ENCODE measurements around the gene RAB2B. TPM values are rescaled to one million over a fixed set of nuclear protein-coding genes. Genes with fewer than 3 reads are reported as not detected.
"Not testable (repeated sequence)": the region's sequence is repeated elsewhere in the genome, so short reads cannot be mapped to it uniquely, and the experiment has no call there.

RAB2B gene
- total RNA-seq, 6 donors from 2014 or later = 13.1 to 40.2 (median 33.0) TPM

DNA sequence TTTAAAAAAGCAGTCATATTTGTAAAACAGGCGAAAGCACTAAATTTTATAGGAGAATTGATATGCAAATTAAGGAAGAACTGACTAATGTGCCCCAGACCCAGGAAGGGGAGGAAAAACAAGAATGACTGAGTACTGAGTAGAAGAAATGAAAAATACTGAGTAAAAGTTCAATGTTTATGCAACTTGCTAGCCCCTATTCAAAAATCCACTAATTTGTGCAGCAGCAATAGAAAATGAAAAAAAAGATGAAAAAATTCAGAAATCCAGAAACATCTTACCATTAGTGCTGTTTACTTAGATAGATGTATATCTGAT lies 26.9 kb downstream of the RAB2B start:
- H3K4me1 ChIP-seq = peaks cover 19 to 34% (median 21%) of the 10 kb centered on the region in 4 donors
- no peak overlapping the region for H3K27ac ChIP-seq
- H3K9me3 ChIP-seq = no peaks in the 10 kb centered on the region
- no peaks in the 10 kb centered on the region for H3K27me3 ChIP-seq
- no peak overlapping the region for H3K4me3 ChIP-seq
- 87 to 93% methylated on average over 1 of the region's 1 CpG for WGBS, 2 donors
- no peak for ATAC-seq (ENCODE audit: low FRiP score in 2 of 2)
- H3K36me3 ChIP-seq = no peaks in the 10 kb centered on the region
- TF ChIP-seq POLR2AphosphoS5 (IDR thresholded peaks at IDR 0.05) = no peak
- TF ChIP-seq, protein P1, sequence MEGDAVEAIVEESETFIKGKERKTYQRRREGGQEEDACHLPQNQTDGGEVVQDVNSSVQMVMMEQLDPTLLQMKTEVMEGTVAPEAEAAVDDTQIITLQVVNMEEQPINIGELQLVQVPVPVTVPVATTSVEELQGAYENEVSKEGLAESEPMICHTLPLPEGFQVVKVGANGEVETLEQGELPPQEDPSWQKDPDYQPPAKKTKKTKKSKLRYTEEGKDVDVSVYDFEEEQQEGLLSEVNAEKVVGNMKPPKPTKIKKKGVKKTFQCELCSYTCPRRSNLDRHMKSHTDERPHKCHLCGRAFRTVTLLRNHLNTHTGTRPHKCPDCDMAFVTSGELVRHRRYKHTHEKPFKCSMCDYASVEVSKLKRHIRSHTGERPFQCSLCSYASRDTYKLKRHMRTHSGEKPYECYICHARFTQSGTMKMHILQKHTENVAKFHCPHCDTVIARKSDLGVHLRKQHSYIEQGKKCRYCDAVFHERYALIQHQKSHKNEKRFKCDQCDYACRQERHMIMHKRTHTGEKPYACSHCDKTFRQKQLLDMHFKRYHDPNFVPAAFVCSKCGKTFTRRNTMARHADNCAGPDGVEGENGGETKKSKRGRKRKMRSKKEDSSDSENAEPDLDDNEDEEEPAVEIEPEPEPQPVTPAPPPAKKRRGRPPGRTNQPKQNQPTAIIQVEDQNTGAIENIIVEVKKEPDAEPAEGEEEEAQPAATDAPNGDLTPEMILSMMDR (IDR thresholded peaks at IDR 0.05) = no peak
- TF ChIP-seq EP300 (IDR thresholded peaks at IDR 0.05) = no peak
- no peak for TF ChIP-seq POLR2A (IDR thresholded peaks at IDR 0.05)
- no peak for DNase-seq

DNA sequence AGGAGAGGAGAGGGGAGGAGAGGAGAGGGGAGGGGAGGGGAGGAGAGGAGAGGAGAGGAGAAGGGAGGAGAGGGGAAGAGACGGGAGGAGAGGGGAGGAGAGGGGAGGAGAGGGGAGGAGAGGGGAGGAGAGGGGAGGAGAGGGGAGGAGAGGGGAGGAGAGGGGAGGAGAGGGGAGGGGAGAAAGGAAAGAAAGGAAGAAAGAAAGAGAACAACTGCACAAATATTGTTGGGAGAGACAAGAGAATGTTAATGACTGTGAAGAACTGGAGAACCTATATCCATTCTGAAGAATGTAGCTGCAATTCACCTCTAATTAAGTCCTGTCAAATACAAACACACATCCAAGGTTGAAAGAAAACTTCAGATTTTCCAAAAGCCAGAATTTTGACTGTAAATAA lies 34.1 kb downstream of the RAB2B start:
- DNase-seq; H3K4me1 ChIP-seq; H3K36me3 ChIP-seq; H3K27me3 ChIP-seq; ATAC-seq (ENCODE audit: low FRiP score in 2 of 2); H3K27ac ChIP-seq; H3K9me3 ChIP-seq; H3K4me3 ChIP-seq: not testable (repeated sequence)
- WGBS, 2 donors = no CpG with 5 or more reads among the region's 1 CpG

DNA sequence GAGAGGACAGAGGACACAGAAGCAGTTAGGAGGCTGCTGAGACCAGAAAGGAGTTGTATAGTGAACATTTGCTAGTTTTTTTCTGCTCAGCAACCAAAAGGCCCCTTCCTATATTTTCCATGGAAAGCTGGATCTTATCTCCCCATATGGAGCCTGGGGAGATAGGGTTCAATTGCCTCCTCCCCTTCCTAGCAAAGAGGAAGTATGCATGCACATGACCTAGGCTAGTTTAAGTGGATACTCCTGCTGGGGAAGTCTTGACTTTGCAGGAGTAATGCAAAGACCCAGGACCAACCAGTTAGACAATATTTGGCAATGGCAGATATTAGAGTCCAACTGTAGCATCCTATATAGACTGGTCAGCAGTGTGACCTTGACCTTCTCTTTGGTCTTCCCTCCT lies 35.9 kb downstream of the RAB2B start:
- H3K36me3 ChIP-seq = no peaks in the 10 kb centered on the region
- TF ChIP-seq EP300 (IDR thresholded peaks at IDR 0.05) = no peak
- TF ChIP-seq, protein P1 (IDR thresholded peaks at IDR 0.05) = no peak
- TF ChIP-seq POLR2AphosphoS5 (IDR thresholded peaks at IDR 0.05) = no peak
- TF ChIP-seq POLR2A (IDR thresholded peaks at IDR 0.05) = no peak
- no peaks in the 10 kb centered on the region for H3K27me3 ChIP-seq
- H3K4me3 ChIP-seq = no peak overlapping the region
- H3K27ac ChIP-seq = no peak overlapping the region
- H3K4me1 ChIP-seq = peaks cover 12 to 18% (median 16%) of the 10 kb centered on the region in 4 donors
- no peak for ATAC-seq (ENCODE audit: low FRiP score in 2 of 2)
- H3K9me3 ChIP-seq = no peaks in the 10 kb centered on the region
- DNase-seq = no peak

DNA sequence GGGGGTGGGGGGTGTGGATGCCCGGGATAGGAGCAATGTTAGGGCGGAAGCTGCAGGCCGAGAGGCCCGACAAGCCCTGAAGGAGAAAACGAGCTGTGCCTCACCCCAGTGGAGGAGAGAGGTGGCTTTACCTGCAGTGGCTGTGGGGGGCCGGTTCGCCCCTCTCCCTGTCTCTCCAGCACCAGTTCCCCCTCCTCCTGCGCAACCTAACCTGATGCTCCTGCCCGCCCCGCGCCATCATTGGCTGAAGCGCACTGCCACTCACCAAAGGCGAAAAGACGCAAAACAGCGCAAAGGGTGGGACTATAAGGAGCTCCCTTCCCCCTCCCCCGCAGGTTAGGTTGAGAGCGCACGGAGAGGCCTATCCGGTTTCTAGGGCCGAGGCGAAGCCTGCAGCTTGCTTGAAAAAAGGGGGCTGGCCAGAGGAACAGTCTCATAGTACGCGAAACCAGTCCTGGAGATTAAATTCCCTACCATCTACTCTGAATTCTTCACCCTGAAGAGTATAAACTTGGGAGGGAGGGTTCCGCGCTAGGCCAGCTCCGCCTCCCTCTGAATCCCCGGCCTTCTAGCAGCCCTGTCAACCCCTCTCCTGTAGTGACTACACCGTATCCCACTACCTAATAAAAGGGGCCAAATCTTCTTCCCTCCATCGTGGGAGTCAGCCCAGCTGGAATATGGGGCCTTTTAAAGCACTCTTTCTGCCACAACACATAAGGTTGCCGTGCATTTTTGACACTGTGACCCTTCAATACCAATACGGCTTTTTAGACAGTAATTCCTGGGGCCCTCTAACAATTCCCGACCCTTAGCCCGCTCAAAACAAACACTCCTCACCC lies 39.5 kb downstream of the RAB2B start:
- H3K27ac ChIP-seq = peak overlapping the region; percentile 86 to 93 (median 89)
- WGBS, 2 donors = 6 to 7% methylated on average over 22 to 33 of the region's 33 CpGs

GRCh38 chr14:21436567-21437062 lies 40.1 kb downstream of the RAB2B start:
- Histone ChIP-seq H3K27ac (peak overlapping the region; percentile 86 to 93 (median 89)), H3K9me3 (no peaks in the 10 kb centered on the region), H3K4me1 (peaks cover 22 to 27% (median 25%) of the 10 kb centered on the region in 4 donors), H3K27me3 (no peaks in the 10 kb centered on the region), H3K36me3 (peaks cover 0 to under 1% (median 0%) of the 10 kb centered on the region in 4 donors), H3K4me3 (peak overlapping the region; percentile 73 to 90 (median 78))
- DNase-seq (no peak), ATAC-seq (ENCODE audit: low FRiP score in 2 of 2) (no peak)
- 0 to 2% methylated on average over 9 to 11 of the region's 11 CpGs for WGBS, 2 donors
- no peak for TF ChIP-seq EP300 (IDR thresholded peaks at IDR 0.05)

More for the DNA sequence above, 39.5 kb downstream of the RAB2B start:
- peak; percentile 100 for ATAC-seq (ENCODE audit: low FRiP score in 2 of 2)
- TF ChIP-seq POLR2AphosphoS5 (IDR thresholded peaks at IDR 0.05) (peak; percentile 86 to 88), EP300 (IDR thresholded peaks at IDR 0.05) (no peak), POLR2A (IDR thresholded peaks at IDR 0.05) (peak in 1 of 4 donors; percentile 74)
- TF ChIP-seq, protein P1 (IDR thresholded peaks at IDR 0.05) = peak in 1 of 6 experiments; percentile 19
- DNase-seq = peak; percentile 98
- H3K9me3 ChIP-seq = no peaks in the 10 kb centered on the region
- no peaks in the 10 kb centered on the region for H3K36me3 ChIP-seq
- H3K4me1 ChIP-seq = peaks cover 22 to 27% (median 25%) of the 10 kb centered on the region in 4 donors
- peak overlapping the region; percentile 73 to 90 (median 78) for H3K4me3 ChIP-seq
- H3K27me3 ChIP-seq = no peaks in the 10 kb centered on the region

Measured in upper lobe of left lung (tissue), 6 donors.